Measurements from ENCODE around the gene RND1.
A peak's percentile ranks its signal among the peaks of the same experiment; 100 is the strongest.
"Not testable (repeated sequence)": the region's sequence is repeated elsewhere in the genome, so short reads cannot be mapped to it uniquely, and the experiment has no call there.

The RND1 gene

DNA sequence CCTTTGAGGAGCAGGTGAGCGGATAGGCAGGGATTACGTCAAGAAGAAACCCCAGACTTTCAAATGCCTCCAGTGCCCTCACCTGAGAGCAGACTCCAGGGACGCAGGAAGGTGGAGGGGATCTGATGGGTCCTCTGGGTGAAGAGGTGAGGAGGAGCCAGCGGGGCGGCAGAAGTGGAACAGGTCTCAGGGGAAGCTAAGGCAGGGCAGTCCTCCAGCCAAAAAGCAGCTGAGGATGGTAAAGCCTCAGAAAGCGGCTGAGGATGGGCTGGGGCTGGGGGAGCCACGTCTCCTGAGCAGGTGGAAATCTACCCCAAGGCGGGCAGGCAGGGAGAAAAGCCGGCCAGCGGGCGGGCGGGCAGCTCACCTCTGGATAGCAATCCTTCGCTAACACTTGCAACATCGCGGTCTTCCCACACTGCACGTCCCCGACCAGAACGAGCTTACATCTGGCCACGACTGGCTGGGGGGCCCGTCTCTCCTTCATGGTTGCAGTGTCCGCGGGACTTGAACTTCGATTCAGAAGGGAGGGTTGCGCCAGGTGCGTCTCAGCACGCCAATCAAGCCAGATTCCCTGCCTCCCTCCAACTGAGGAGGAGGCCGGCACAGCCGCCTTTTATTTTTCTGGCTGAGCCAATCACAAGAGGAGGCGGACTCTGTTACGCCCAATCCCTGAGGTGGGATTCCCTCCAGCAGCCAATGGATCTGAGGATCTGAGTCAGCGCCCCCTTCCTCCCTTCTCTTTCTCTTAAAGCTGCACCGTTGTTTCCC is at the start of gene RND1:
Gene RND1 (minus strand): TSS at position 590 of the 771 bp plus-strand sequence. CDS start 103 bp downstream, at position 487.
- POLR2A ChIA-PET: interaction anchor here (0.5 to 2.5 kb wide), 17 partner anchors 9 to 253 kb away, joined by 3 to 32 read pairs (median 4); partner anchors contain the start of genes ARF3, DDN, DDX23 and FKBP11
- CTCF ChIA-PET: interaction anchor here (0.7 to 11.8 kb wide), 16 partner anchors 9 to 177 kb away, joined by 3 to 127 read pairs (median 6); partner anchors contain the start of genes DDX23, FKBP11 and WNT1
- peak; percentile 93 for DNase-seq (ENCODE audit: extremely low spot score)
- TF ChIP-seq CTCF (IDR thresholded peaks at IDR 0.05; ENCODE audit: control extremely low read depth, extremely low read depth, low read depth, missing control alignments): no peak

GRCh38 chr12:48910196-48910595 is 44.5 kb upstream of the RND1 start:
- POLR2A ChIA-PET: no interaction called here

GRCh38 chr12:48909698-48910097 is 44.0 kb upstream of the RND1 start:
- CTCF ChIA-PET: interaction anchor here (1.2 to 5.5 kb wide), 7 partner anchors 14 to 87 kb away, joined by 4 to 48 read pairs (median 6); partner anchors contain the start of genes FKBP11 and WNT1
- POLR2A ChIA-PET; DNase-seq (ENCODE audit: extremely low spot score): not testable (repeated sequence)

More at GRCh38 chr12:48910196-48910595, 44.5 kb upstream of the RND1 start:
- CTCF ChIA-PET: interaction anchor here (1.2 to 5.5 kb wide), 9 partner anchors 7 to 95 kb away, joined by 4 to 48 read pairs (median 6); partner anchors contain the start of genes FKBP11 and WNT1
- TF ChIP-seq CTCF (IDR thresholded peaks at IDR 0.05; ENCODE audit: control extremely low read depth, extremely low read depth, low read depth, missing control alignments): no peak
- DNase-seq (ENCODE audit: extremely low spot score): no peak

DNA sequence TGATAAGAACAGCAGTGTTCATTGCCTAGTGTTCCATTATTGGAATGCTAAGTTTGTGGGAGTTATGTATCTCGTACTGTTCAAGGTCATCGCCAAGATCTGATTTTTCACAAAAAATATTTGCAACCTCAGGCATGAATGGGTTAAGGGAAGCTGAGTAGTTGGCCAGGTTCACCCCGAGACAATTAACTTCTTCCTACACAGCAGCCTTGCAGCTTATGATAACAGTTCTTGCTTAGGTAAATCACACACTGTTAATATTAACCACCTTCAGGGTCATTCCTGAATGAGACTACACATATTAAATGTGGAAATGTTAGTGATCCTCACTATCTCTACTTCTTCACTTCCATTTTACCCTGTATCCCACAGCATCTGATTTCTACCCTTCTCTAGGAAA is 41.6 kb upstream of the RND1 start:
- POLR2A ChIA-PET: no interaction called here
- TF ChIP-seq CTCF (IDR thresholded peaks at IDR 0.05; ENCODE audit: control extremely low read depth, extremely low read depth, low read depth, missing control alignments): no peak
- CTCF ChIA-PET: interaction anchor here (0.8 to 1.6 kb wide), 4 partner anchors 16 to 81 kb away, joined by 3 to 6 read pairs (median 5); partner anchors contain the start of gene FKBP11
- no peak for DNase-seq (ENCODE audit: extremely low spot score)

DNA sequence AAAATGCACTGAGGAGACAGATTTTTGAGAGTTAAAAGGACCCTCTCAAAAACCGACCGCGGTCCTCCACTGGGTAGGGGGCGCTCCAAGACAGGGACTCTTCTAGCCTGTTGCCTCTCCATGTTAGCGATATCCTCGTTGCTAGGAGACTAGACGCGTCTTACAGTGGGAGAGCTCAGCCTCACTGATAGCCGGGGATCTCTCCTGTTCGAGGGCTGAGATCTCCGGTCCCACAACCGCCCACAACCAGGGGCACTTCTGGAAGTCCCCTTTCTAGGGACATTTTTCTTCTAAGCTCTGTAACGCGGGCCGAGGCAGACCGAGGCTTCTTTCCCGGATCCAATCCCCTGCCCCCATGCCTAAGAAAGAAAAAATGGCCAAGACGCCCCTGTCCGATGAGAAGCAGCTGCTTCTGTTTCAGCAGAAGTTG is 38.3 kb upstream of the RND1 start:
- peak; percentile 70 for TF ChIP-seq CTCF (IDR thresholded peaks at IDR 0.05; ENCODE audit: control extremely low read depth, extremely low read depth, low read depth, missing control alignments)
- CTCF ChIA-PET: interaction anchor here (0.6 to 8.2 kb wide), 35 partner anchors 9 to 226 kb away, joined by 3 to 95 read pairs (median 4); partner anchors contain the start of genes ARF3, DDX23, FKBP11 and WNT1
- peak; percentile 80 for DNase-seq (ENCODE audit: extremely low spot score)
- POLR2A ChIA-PET: interaction anchor here (0.6 kb wide), 1 partner anchor 98 kb away, joined by 6 read pairs; no protein-coding TSS in a partner anchor

- peak; percentile 18 for TF ChIP-seq CTCF (IDR thresholded peaks at IDR 0.05; ENCODE audit: control extremely low read depth, extremely low read depth, low read depth, missing control alignments)
- ChIA-PET CTCF (interaction anchor here (0.9 to 8.2 kb wide), 33 partner anchors 8 to 125 kb away, joined by 3 to 95 read pairs (median 5); partner anchors contain the start of genes ARF3, DDX23, FKBP11 and RND1), POLR2A (interaction anchor here (0.6 kb wide), 1 partner anchor 99 kb away, joined by 6 read pairs; no protein-coding TSS in a partner anchor)
- no peak for DNase-seq (ENCODE audit: extremely low spot score)
These were observed 37.8 kb upstream of the RND1 start for GRCh38 chr12:48903363-48903981.

All from GM10248 (cell line).